ENCODE results near the gene YTHDC1. TPM values are rescaled to one million over a fixed set of nuclear protein-coding genes. Genes with fewer than 3 reads are reported as not detected.

Gene YTHDC1
- total RNA-seq, 1 experiment from 2014 or later: 69.3 TPM

Small RNA genes lying within 50 kb of the gene (small RNA-seq; reads per million reads assigned to genes)
- gene MT2P1: 0.20 reads per million

Other genes with a start within 250 kb of the YTHDC1 start
- gene TMPRSS11F, start 220.2 kb downstream of the YTHDC1 start, total RNA-seq (2014; rRNA removed; shearing (Covaris generic); ENCODE audit: low replicate concordance): not detected in 2 replicates
- gene TMPRSS11B, start 104.4 kb downstream of the YTHDC1 start, total RNA-seq (2014; rRNA removed; shearing (Covaris generic); ENCODE audit: low replicate concordance): not detected in 2 replicates
- gene TMPRSS11E, start 97.4 kb upstream of the YTHDC1 start, total RNA-seq (2014; rRNA removed; shearing (Covaris generic); ENCODE audit: low replicate concordance): not detected in 2 replicates
- gene UGT2B17, start 226.2 kb upstream of the YTHDC1 start, total RNA-seq (2014; rRNA removed; shearing (Covaris generic); ENCODE audit: low replicate concordance): not detected in 2 replicates